HG03039 (cell line): Measurements from ENCODE around the gene PLCH2.
"Not testable (repeated sequence)": the region's sequence is repeated elsewhere in the genome, so short reads cannot be mapped to it uniquely, and the experiment has no call there.

Source experiments
- ATAC-seq: cut with Tn5 transposase; IDR thresholded peaks from one replicate; pipeline ENCODE4 v1.9.1; 2021; ENCODE audit warnings: mild to moderate bottlenecking, moderate library complexity; ENCODE audit not compliant: unreplicated experiment

PLCH2 gene

GRCh38 chr1:2476061-2476999, at the start of gene PLCH2:
Gene PLCH2 (plus strand): TSS chr1:2476289. CDS start chr1:2476589, 300 bp downstream.
- no peak for ATAC-seq

GRCh38 chr1:2426540-2426939, 49.5 kb upstream of the PLCH2 start:
- ATAC-seq: no peak

GRCh38 chr1:2427051-2427450, 49.0 kb upstream of the PLCH2 start:
- no peak for ATAC-seq

GRCh38 chr1:2427976-2428375, 48.1 kb upstream of the PLCH2 start:
- ATAC-seq: no peak

GRCh38 chr1:2428490-2428889, 47.6 kb upstream of the PLCH2 start:
- ATAC-seq: no peak

- no peak for ATAC-seq
These were observed 46.1 kb upstream of the PLCH2 start for GRCh38 chr1:2429780-2430591.

GRCh38 chr1:2430592-2430973, 45.5 kb upstream of the PLCH2 start:
- ATAC-seq: no peak

- no peak for ATAC-seq
These were observed 45.0 kb upstream of the PLCH2 start for GRCh38 chr1:2431103-2431502.

GRCh38 chr1:2431518-2431917, 44.6 kb upstream of the PLCH2 start:
- no peak for ATAC-seq

GRCh38 chr1:2432441-2432844, 43.6 kb upstream of the PLCH2 start:
- no peak for ATAC-seq

- ATAC-seq: no peak
These were observed 42.9 kb upstream of the PLCH2 start for GRCh38 chr1:2433196-2433595.

- ATAC-seq: no peak
These were observed 42.0 kb upstream of the PLCH2 start for GRCh38 chr1:2433936-2434655.

GRCh38 chr1:2435091-2435490, 41.0 kb upstream of the PLCH2 start:
- ATAC-seq: no peak

GRCh38 chr1:2435746-2436355, 40.2 kb upstream of the PLCH2 start:
- ATAC-seq: no peak

GRCh38 chr1:2436876-2437275, 39.2 kb upstream of the PLCH2 start:
- no peak for ATAC-seq

GRCh38 chr1:2437617-2438016, 38.5 kb upstream of the PLCH2 start:
- ATAC-seq: no peak

GRCh38 chr1:2438038-2438437, 38.1 kb upstream of the PLCH2 start:
- ATAC-seq: no peak

GRCh38 chr1:2438641-2439040, 37.4 kb upstream of the PLCH2 start:
- no peak for ATAC-seq

- ATAC-seq: no peak
These were observed 36.7 kb upstream of the PLCH2 start for GRCh38 chr1:2439369-2439768.

- not testable (repeated sequence) for ATAC-seq
These were observed 35.7 kb upstream of the PLCH2 start for GRCh38 chr1:2440346-2440745.

GRCh38 chr1:2441746-2442145, 34.3 kb upstream of the PLCH2 start:
- no peak for ATAC-seq
